Head of caudate nucleus (tissue), 42 donors: ENCODE measurements around the gene TBC1D26.
"Not testable (repeated sequence)": the region's sequence is repeated elsewhere in the genome, so short reads cannot be mapped to it uniquely, and the experiment has no call there.

Source experiments
- DNase-seq, 42 donors: peaks; one replicate each; pipeline versions ENCODE4 v3.0.0 to v3.0.0-alpha.2; 2020 to 2021; ENCODE audit warnings: mixed read lengths in 7 of 42
- intact Hi-C: fragments of 100-400 bp; cut with DNase I; formaldehyde crosslinking; loops from one replicate; pipeline ENCODE4 v1.15.0; 2022

TBC1D26 gene

DNA sequence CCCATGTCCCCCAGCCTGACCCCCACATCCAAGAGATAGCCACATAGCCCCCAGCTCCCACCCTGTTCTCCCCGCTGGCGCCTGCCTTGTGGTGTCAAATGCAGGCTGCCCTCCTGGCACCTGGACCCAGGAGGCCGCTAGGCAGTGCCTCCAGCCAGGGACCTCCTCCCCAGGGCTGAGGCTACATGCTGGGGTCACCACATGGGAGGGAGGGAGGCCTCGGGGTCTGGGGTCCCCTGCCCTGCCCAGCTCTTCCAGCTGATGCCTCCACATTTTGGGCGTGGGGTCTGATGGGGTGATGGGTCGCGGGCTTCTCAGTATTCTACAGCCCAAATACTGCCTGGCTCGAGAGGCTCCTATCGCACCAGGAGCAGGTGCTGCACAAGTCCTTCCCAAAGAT, 9.5 kb downstream of the TBC1D26 start:
- DNase-seq, result no peak
- intact Hi-C loops, result no loop called here

DNA sequence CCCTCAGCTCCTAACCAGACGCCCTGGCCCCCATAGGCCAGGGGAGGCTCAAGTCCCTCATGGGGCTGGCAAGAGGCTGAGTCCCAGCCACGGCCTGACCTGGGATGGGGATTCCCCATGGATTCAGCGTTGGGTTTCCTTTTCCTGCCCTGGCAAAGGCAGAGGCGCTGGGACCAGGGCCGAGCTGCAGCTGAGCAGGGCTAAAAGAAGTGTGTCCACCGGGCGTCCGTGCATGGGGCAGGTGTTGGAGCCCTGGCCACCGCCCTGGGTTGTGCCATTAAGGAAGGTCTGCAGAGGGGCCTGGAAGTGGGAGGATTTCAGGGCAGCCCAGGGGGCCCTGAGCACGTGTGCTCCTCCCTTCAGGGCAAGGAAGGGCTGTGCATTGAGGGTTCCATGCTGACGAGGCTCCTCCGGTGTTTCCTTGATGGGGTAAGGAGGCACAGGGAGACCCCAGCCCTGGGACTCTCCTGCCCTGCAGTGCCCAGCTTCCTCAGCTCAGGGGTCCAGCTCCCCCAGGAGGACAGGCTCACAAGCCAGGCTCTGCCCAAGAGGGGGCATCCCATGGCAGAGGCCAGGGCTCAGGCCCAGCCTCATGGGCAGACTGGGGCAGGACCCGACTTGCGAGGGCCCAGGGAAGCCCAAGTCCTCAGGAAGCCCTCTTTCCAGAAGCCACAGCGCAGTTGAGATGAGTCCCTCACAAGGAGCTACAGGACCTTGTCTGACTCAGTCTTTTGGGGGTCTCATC, 10.1 kb downstream of the TBC1D26 start:
- intact Hi-C loops, result no loop called here
- no peak for DNase-seq

DNA sequence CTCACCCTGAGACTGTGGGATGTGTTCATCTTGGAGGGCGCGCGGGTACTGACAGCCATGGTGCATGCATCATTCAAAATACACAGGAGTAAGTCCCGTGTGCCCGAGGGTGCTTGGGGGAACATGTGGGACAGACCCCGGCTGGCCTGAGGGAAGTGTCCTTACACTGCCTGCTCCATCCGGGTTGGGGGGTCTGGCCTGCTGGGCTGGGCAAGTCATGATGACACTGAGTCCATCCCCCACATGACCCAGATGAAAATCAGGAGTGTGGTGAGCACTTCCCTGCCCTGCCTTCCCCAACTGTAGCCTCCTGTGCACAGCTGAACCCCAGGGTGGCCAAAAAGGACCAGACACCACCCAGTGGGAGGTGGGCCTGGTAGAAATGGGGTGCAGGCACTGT, 10.8 kb downstream of the TBC1D26 start:
- DNase-seq, result no peak
- intact Hi-C loops, result no loop called here

DNA sequence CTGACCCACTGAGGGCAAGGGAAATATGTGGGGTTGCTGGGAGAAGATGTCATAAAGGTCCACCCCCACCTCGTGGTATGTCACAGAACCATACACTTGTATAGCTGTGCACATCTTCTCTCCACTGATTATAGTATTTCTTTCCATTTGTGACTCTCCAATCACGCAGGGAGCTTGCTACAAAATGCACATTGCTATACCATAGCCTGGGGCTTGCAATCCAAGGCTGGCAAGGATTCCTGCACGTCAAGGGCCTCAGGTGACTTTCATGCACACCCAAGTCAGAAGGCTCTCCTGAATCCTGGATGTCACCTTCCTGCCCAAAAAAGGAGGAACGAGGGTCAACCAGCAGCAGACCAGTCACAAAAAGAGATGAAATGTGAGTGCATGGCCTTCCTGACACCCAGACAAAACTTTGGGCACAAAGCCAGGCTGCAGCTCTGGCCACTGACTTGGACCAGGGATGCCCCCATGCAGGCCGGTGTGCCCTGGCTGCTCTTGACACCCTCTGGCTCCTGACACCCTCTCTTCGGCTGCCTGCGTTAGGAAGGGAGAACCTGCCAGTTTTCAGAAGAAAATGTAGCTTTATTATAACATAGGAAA, 12.1 kb downstream of the TBC1D26 start:
- intact Hi-C loops, result no loop called here
- DNase-seq, result no peak

DNA sequence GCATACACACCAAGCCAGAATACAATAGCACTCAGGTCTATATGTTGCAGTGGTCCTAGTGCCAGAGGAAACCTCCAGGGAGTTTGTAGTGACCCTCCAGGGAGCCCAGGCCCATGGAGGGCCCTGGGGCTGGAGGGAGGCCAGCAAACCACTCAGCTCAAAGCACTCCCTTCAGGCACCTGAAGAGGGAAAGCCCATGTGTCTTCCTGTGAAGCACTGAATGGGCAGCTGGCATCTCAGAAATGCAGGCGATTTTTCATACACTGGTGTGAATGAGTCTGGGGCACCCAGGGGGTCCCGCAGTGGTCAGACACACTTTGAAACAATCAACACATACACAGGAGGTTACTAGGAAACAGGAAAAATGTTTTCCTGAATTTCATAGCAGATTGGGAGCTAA, 12.8 kb downstream of the TBC1D26 start:
- DNase-seq, result no peak
- intact Hi-C loops, result no loop called here

DNA sequence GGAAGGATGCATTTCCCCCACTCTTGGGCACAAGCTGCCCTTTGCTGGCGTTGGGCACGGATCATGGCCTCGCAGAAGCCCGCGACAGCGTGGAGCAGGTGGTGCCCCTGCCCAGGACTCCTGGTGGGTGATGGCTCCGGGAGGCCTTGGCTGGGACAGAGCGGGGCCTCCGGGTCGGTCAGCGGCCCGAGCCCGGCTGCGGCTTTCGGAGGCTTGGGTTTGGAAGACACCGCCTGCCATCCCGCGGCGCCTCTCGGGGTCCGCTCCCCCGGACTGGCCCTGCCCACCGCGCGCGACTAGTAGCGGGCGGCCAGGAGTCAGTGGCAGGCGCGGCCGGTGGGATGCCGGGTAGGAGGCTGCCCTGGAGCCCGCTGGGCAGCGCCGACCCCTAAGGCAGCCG, 17.3 kb downstream of the TBC1D26 start:
- DNase-seq, intact Hi-C loops: not testable (repeated sequence)

DNA sequence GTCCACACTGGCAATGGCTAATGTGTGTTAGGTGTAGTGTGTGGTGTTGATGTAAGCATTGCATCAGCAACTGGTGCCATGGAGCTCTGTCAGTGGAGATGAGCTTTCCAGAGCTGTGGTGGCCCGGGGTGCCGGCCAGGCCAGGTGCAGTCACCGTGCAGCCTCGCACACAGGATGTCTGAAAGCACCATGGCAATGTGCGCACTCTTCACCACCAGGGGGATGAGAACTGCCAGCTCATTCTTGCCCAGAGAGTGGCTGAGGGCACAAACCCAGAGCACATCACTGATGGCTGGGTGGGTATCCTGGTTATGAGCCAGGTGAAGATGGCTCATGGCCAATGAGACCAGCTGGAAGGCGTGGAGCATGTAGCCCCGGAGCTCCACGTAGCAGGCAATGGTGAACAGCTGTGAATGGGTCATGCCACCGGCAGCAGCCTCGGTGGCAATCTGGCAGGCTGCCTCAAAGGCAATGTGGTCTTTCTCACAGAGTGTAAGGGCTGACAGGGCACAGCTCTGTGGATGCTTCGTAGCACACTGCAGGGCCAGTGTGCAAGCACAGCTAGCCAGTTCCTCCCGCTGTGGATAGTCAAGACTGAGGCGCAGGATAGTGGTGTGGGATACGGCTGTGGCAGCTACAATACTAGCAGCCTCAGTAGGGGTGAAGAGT, 36.9 kb downstream of the TBC1D26 start:
- DNase-seq, intact Hi-C loops: not testable (repeated sequence)

DNA sequence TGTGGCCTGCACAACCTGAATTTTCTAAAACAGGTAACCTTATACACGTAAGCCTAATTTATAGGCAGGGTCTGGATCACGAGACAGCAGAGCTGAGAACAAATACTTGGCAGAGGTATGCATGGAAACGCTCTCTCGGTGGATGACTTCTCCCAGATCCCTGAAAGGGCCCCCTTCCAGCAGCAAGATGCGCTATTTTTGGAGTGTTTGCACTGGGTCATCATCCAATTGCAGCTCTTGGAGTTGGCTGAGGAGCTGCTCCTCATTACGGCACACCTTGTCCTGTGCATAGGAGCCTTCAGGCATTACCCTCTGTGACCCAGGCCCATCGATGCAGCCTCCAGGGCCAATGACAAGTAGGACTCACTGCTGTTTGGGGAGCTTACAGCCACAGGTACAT, 38.6 kb downstream of the TBC1D26 start:
- DNase-seq, intact Hi-C loops: not testable (repeated sequence)

DNA sequence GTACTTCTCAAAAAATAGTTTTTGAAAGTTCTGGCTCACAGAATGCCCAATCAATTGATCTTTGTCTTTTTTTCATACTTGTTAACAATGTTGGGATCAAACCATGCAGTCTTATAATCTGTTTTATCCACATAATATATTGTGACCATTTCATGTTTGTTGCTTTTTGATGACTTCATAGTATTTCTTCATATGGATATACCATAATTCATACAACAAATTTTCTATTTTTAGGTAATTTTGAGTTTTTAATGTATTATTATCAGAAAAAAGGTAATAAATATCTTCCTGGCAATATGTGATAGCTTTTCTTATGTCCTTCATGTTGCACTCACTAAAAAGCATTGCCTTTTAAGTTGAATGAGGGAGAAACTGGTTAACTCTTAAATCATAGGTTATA, 44.8 kb downstream of the TBC1D26 start:
- DNase-seq, result no peak
- intact Hi-C loops, result no loop called here

DNA sequence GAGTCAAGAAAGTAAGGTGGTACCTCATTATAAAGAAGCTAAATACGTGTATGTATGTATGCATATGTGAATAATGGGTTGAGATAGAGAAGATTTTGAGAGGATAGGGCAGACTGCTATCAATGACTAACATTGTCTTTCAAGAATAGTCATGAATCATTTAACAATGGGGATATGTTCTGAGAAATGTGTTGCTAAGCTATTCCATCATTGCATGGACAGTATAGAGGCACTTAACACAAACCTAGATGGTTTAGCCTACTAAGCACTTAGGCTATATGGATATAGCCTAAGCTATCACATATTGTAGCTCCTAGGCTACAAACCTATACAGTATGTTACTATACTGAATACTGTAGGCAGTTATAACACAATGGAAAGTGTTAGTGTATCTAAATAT, 45.2 kb downstream of the TBC1D26 start:
- no peak for DNase-seq
- intact Hi-C loops, result no loop called here

DNA sequence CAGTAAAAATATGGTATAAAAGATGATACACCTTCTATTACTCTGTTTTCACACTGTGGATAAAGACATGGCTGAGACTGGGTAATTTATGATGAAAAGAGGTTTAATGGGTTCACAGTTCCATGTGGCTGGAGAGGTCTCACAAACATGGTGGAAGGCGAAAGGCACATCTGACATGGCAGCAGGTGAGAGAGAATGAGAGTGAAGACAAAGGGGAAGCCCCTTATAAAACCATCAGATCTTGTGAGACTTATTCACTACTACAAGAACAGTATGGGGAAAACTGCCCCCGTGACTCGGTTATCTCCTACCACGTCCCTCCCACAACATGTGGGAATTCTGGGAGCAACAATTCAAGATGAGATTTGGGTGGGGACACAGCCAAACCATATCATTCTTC, 45.6 kb downstream of the TBC1D26 start:
- intact Hi-C loops, result no loop called here
- DNase-seq, result no peak

DNA sequence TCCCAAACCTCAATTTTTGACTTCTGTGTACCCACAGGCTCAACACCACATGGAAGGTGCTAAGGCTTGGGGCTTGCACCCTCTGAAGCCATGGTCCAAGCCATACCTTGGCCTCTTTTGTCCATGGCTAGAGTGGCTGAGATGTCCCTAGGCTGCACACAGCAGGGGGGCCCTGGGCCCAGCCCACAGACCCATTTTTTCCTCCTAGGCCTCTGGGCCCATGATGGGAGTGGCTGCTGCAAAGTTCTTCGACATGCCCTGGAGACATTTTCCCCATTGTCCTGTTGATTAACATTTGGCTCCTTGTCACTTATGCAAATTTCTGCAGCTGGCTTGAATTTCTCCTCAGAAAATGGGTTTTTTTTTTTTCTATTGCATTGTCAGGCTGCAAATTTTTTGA, 47.0 kb downstream of the TBC1D26 start:
- DNase-seq, result no peak
- intact Hi-C loops, result no loop called here

DNA sequence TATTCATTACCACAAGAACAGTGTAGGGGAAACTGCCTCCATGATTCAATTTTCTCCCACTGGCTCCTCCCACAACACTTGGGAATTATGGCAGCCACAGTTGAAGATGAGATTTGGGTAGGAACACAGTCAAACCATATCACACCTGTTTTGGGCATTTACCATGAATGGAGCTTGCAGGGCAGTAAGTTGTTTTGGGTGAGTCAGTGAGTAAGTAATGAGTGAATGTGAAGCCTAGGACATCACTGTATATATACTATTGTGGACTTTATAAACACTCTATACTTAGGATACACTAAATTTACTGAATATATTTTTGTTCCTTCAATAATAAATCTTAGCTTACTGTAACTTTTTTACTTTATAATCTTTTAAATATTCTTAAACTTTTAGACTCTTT, 48.1 kb downstream of the TBC1D26 start:
- DNase-seq, result no peak
- intact Hi-C loops, result no loop called here

DNA sequence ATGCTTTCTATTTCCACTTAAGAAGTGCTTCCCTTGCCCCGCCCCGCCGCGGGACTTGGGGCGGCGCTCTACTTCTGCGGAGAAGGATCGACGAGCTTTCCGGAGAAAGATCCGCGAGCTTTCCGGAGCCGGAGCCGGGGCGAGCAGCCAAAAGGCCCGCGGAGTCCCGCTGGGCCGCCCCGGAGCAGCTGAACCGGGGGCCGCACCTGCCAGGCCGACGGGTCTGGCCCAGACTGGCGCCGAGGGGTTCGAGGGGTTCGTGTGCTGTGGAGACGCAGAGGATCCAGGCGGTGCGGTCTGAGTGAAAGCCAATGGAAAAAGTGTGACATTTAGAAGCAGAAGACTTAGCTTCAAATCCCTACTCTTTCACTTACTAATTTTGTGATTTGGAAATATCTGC, 50.8 kb downstream of the TBC1D26 start:
- DNase-seq, result peak in 33 of 42 donors; percentile 3 to 55 (median 27)

DNA sequence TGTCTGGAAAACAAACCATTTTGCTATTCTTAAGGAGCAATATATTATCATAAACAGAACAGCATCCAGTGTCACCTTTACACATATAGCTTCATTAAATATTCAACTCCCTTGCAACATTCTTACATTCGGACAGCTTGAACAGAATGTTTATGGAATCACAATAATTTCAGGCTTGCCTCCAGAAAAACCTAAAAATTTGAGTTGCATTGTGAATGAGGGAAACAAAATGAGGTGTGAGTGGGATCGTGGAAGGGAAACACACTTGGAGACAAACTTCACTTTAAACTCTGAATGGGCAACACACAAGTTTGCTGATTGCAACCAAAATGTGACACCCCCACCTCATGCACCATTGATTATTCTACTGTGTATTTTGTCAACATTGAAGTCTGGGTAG, 51.4 kb downstream of the TBC1D26 start:
- intact Hi-C loops, result no loop called here
- DNase-seq, result no peak

More for the DNA sequence above, 50.8 kb downstream of the TBC1D26 start:
- intact Hi-C loops, result no loop called here

DNA sequence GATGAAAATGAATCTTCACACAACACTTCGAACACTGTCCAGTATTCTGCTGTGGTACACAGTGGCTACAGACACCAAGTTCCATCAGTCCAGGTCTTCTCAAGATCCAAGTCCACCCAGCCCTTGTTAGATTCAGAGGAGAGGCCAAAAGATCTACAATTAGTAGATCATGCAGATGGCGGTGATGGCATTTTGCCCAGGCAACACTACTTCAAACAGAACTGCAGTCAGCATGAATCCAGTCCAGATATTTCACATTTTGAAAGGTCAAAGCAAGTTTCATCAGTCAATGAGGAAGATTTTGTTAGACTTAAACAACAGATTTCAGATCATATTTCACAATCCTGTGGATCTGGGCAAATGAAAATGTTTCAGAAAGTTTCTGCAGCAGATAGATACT, 52.3 kb downstream of the TBC1D26 start:
- intact Hi-C loops, result not testable (repeated sequence)

DNA sequence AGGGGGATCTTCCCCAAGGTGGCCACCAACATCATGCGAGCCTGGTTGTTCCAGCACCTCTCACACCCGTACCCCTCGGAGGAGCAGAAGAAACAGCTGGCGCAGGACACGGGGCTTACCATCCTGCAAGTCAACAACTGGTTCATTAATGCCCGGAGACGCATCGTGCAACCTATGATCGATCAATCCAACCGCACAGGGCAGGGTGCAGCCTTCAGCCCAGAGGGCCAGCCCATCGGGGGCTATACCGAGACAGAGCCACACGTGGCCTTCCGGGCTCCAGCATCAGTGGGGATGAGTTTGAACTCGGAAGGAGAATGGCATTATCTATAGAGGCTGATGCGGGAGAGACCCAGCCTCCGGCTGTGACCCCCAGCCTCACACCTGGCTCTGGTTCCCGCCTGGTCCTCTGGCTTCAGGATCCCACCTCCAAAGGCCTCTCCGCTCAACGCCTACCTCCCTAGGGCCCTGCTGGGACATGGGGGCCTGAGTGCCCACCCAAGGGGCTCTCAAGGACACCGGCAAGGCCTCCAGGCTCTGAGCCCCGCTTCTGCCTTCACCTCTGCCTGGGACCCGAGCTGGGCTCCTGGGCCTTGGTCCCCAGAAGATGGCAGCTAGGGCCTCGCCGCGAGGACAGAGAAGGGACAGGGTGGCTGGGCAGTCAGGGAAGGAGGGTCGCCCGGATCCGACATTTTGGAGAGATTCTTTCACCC, 55.4 kb downstream of the TBC1D26 start:
- intact Hi-C loops, DNase-seq: not testable (repeated sequence)

More for the DNA sequence above, 52.3 kb downstream of the TBC1D26 start:
- peak in 6 of 42 donors; percentile 2 to 42 (median 13) for DNase-seq

DNA sequence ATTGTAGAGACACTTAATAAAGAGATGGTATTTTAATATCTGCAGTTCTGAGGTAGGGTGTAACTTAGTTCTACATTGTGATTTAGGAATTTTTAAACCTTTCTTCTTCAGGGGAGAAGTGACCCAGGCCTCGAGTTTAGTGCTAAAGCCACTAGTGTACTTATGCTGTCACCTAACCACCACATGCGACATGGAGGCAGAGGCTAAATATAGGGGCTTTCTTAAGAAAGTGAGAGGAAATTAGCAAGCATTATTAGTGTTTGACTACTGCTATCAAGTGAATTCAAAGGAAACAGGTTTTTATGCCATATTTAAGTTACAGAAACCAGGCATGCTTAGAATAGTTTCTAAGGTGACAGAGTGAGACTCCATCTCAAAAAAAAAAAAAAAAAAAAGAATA, 56.3 kb downstream of the TBC1D26 start:
- intact Hi-C loops, DNase-seq: not testable (repeated sequence)
